HG02623 (cell line): ENCODE data around the gene TMEM185A.
"Not testable (repeated sequence)": the region's sequence is repeated elsewhere in the genome, so short reads cannot be mapped to it uniquely, and the experiment has no call there.

ENCODE experiments used
- ATAC-seq: cut with Tn5 transposase; IDR thresholded peaks from one replicate; pipeline ENCODE4 v1.9.1; 2021; ENCODE audit warnings: moderate library complexity; ENCODE audit not compliant: unreplicated experiment

The TMEM185A gene

DNA sequence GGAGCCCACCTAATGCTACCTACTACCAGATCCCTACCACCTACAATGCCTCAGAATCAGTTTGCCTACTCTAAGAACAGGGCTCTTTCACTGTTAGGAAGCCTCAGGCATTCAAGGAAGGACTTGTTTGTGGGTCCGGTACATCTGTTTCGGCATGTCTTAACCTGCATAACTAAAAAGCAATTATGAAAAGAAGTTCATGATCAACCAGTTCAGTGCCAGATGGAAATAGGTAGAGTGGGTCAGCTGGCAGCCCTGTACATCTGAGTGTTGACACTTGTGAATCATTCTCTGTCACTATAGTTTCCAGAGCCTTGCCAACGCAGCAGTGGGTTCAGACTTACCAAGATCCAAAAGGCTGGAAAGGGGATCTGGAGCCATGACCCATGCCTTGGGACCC is 3.3 kb downstream of the TMEM185A start:
- no peak for ATAC-seq

DNA sequence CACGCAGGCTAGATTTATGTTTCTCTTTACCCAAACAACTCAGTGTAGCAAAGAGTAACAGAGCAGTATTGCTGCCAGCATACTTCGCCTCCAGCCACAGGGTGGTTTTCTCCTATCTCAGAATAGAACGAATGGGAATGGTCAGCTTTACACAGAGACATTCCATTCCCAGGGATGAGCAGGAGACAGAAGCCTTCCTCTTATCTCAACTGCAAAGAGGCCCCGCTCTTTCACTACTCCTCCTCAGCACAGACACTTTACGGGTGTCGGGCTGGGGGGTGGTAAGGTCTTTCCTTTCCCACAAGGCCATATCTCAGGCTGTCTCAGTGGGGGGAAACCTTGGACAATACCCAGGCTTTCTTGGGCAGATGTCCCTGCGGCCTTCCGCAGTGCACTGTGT is 4.8 kb downstream of the TMEM185A start:
- not testable (repeated sequence) for ATAC-seq

GRCh38 chrX:149619662-149620061 is 11.9 kb downstream of the TMEM185A start:
- ATAC-seq = not testable (repeated sequence)

DNA sequence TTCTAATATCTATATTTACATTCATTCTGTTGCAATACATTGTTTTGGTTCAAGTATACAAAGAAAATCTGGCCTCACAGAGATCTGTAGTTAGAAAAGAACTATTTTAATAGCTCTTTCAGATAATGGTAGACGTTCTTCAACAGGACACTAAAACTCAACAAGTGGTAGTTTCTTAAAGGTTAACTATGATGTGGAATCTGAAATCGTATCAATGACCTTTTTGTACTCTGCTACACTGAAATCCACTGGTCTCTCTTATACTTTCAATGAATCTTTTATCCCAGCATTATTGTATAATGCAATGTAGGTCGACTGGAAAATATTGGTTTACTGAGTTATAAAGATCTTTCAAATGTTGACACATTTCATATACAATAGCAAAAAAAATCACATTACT is 12.7 kb downstream of the TMEM185A start:
- no peak for ATAC-seq

GRCh38 chrX:149611623-149612175 is 19.9 kb downstream of the TMEM185A start:
- ATAC-seq = no peak

DNA sequence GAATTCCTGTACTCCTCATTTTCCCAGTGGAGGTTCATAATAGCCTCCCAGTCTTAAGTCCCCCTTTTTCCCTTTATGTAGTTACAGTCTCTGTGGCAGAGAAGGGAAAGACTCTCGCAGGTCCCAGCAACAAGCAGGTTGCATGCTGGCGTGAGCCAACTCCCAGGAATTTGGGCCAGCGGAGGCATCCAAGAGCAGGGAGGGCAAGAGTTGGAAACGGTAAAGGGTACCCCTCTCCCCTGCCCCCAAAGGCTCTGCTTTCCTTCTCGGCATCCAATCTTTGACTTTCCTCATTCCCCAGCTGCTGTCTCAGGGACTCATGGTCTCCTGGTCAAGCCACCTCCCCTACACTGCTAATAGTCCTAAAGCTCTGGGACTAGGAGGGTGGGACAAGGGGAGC is 21.1 kb downstream of the TMEM185A start:
- no peak for ATAC-seq

DNA sequence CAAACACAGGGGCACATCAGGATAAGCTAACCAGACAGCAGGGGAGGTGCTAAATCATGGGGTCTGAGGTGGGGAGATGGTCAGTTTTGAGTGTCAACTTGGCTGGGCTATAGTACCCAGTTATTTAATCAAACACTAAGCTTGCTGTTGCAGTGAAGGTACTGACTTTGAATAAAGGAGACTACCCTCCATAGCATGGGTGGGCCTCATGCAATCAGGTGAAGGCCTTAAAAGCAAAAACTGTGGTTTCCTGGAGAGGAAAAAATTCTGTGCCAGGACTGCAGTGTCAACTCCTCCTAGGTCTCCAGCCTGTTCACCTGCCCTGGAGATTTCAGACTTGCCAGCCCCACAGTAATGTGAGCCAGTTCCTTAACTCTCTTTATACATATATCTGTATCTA is 23.9 kb downstream of the TMEM185A start:
- ATAC-seq = no peak

- ATAC-seq = not testable (repeated sequence)
These were observed 26.2 kb downstream of the TMEM185A start for GRCh38 chrX:149605248-149605885.

GRCh38 chrX:149598603-149599002 is 33.0 kb downstream of the TMEM185A start:
- not testable (repeated sequence) for ATAC-seq

DNA sequence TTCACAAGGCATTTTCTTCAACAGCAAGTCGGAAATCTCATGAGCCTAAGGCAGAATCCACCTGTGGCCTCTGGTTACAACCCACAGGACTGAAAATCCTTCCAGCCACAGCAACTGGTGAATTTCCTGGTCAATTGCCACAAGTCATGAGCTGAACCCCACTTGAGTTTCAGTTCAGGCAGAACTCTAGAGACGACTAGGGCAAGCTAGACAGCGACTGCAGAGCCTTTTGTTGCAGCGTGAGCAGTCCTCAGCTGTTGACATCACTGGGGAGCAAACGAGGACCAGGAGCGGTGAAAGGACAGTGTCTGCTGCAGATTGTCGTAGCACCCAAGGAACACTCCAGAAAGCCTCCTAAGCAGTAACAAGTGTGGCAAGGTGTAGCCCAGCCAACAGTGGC is 35.6 kb downstream of the TMEM185A start:
- not testable (repeated sequence) for ATAC-seq

GRCh38 chrX:149595214-149595613 is 36.4 kb downstream of the TMEM185A start, which contains the start of gene HSFX2:
Gene HSFX2 (minus strand): TSS chrX:149595314. CDS start chrX:149594700, 614 bp downstream.
- ATAC-seq = not testable (repeated sequence)

DNA sequence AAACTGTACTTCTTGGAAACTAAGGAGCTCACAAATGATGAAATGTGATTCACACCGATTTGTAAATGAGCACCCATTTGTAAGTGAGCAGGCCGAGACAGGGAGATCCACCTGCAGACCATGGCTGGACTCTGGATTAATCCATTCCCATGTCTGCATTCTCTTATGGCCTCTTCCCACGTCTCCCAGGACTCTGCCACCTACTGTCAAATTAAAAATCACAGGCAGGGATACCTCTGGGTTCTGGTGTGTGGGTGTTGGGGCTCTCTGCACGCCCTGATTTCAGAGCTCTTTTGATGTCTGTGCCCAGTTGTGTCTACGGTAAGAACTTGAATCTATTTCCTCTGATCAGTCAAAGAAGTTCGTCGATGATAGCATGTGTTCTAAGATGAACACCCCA is 40.6 kb downstream of the TMEM185A start:
- not testable (repeated sequence) for ATAC-seq

- ATAC-seq = not testable (repeated sequence)
These were observed 44.2 kb downstream of the TMEM185A start, which contains the start of gene MAGEA9B for GRCh38 chrX:149587359-149587758. Gene MAGEA9B (minus strand): TSS chrX:149587459. CDS start chrX:149583179, 4,280 bp downstream.

- ATAC-seq = not testable (repeated sequence)
These were observed 46.0 kb downstream of the TMEM185A start for GRCh38 chrX:149585631-149586030.

- ATAC-seq = peak; percentile 100
These were observed 58.1 kb downstream of the TMEM185A start for GRCh38 chrX:149573456-149573855.

DNA sequence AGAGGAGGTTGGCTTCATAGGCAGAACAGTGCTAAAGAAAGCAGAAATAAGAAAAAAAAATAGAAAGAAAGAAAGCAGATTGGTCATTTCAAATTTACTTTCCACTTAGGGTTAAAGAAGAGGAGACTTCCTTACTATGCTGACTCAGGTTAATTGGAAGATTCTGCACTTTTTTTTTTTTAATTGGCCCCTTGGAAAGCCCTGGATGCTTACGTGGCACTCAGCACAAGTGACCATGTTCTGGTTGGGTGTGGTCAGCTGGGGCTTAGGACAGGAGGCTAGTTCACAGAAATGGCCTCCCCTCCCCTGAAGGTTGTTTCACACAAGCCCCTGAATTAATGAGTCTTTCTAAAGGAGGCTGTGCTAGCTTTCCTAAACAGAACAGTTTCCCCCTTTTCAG is 58.8 kb downstream of the TMEM185A start:
- no peak for ATAC-seq

GRCh38 chrX:149571770-149572169 is 59.8 kb downstream of the TMEM185A start:
- ATAC-seq = no peak

DNA sequence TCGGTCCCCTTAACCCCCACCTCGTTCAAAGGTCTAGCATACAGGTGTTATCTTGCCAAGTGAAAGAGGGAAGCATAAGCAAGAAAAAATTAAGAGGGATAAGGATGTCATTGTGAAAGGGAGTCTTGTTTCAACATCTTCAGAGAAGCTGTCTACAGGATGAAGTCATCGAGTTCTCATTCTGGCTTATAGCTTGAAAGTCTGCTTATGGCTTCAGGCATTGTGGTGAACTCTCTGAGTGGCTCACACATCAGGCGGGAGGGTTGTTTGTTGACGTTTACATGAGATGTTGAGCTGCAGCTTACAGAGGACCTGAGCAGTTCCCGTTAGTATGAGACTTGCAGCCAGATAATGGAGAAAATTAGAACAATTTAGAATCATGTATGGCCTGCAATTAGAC is 60.9 kb downstream of the TMEM185A start:
- ATAC-seq = no peak

GRCh38 chrX:149569770-149570169 is 61.8 kb downstream of the TMEM185A start:
- no peak for ATAC-seq

GRCh38 chrX:149568701-149569296 is 62.8 kb downstream of the TMEM185A start:
- no peak for ATAC-seq

- no peak for ATAC-seq
These were observed 63.8 kb downstream of the TMEM185A start for GRCh38 chrX:149567621-149568417.
